HG03280 (cell line): ENCODE results near the gene ATP5F1D.

Experiments
- ATAC-seq: cut with Tn5 transposase; IDR thresholded peaks from one replicate; pipeline ENCODE4 v1.9.1; 2021; ENCODE audit warnings: mild to moderate bottlenecking, moderate library complexity; ENCODE audit not compliant: unreplicated experiment

The ATP5F1D gene

DNA sequence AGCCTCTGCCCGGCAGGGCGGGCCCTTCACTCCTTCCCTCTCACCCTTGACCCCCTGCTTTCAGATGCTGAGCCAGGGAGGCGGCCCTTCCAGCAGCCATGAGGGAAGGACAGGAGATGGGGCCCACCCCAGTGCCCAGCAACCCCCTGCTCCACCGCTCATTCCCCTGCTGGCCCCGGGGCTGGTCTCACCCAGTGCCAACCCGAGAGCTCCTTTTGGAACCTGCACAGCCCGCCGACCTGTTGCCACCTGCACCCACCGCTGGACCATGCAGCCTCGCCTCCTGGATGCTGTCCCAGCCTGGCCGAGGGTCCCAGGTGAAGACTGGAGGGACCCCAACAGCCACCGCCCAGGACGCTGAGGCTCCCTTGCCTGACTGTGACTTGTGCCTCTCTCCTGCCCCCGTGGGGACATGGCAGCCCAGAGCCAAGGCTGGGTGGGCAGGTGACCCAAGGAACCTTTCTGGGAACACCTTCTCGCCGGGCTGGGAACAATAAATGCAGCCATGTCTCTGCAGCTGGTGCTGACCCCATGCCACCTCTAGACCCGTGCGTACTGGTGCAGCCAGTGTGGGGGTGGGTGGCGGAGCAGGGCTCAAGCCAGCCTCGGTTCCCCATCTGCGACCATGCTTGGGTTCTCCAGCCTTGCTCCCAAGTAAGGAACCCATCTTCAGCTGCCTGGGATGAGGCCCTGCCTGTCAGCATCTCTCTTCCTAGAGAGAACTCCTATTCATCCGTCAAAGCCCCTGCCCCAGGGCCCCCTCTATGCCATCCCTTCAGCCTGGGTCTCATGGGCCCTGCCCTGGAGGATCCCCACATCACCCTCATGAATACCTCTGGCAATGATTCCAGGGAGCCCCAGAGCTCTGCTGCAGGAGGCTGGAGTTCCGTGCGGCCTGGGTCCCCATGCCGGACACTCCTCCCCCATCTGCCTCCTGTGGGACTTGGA is 37.4 kb downstream of the ATP5F1D start:
- ATAC-seq: no peak

DNA sequence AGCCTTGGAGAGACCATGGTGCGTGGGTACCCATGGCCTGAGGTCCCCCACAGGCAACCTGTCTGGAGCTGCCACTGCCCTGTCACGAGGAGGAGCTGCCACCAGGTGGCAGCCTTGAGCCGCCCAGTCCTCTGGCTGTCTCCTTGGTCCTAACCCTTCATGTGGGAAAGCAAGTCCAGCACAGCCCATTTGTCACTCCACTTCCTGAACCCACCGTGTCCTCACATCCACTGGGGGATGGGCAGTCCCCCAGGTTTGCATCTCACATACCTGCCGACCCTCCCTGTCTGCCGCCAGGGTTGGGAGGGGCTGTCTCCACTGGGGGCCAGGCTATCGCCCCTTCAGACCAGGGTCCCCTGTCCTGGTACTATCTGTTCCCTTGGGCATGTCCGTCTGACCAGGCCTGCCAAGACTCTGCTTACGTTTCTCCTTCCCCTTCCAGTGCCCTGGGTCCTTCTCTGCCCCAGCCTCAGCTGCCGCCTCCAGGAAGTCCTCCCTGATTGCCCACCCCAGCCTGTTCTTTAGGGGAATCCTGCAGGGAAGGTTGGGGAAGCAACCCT is 38.3 kb downstream of the ATP5F1D start:
- ATAC-seq: no peak

DNA sequence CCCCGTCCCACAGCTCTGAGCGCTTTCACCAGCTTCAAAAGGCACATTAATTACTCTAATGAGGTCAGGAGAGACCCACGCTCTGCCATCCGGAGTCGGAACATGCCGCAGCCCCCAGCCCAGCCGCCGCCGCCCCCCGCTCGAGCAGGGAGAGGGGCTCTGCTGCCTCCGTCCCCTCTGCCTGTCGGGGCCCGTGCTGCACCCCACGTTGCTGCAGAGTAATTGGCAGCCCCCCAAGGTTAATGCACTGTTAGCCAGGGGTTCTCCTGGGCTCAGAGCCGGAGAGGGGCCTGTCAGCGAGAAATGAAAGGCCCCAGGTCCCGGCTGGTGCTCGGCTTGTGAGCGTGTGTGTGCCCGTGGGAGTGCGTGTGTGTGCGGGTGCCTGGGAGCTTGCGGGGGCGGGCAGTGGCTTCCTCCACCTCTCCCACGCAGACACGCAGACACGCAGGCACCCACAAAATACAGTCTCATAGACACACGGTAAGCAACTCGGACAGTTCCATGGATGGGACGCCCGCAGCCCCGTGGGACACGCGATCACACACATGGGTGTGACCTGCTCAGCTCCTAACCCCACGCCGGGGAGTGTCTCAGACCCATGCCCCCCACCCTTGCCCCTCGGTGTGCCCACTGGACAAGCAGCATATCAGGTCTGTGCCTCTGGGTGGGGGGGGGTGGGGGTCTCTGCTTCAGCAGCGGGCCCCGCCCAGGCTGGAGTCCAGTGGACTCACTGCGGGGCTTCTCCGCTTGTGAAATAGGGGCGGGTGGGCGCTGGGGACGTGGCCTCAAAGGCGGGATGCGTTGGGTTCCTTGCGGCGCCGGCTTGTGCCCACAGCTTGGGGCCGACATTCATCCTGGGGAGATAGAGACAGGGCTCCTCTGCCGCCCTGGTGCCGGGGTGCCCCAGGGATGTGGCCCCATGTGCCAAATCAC is 39.4 kb downstream of the ATP5F1D start:
- ATAC-seq: no peak

DNA sequence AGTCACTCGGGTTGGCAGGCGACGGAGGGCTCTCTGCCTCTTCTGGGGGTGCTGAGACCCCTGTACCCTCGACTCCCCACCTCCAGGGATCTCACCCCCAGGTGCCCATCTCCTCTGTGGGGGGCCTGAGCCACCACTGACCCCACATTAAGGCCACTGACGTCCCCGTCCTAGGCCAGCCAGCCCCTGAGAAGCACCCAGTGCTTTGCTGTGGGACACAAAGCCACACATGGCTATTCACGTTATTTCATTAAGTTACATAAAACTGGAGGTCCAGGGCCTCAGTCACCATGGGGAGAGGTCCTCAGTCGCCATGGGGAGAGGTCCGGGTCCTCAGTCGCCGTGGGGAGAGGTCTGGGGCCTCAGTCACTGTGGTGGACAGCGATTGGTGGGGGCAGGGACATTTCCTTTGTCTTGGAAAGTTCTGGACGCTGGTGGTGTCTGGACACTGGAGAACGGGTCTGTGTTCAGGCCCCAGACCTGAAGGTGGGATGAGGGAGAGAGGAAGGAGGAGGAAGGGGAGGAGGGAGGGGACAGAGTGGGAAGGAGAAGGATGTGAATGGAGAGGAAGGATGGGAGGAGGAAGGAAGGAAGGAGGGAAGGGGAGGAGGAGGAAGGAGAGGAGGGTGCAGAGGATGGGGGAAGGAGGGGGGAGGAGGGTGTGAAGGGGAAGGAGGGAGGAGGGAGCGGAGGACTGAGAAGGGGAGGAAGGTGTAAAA is 40.2 kb downstream of the ATP5F1D start:
- no peak for ATAC-seq

DNA sequence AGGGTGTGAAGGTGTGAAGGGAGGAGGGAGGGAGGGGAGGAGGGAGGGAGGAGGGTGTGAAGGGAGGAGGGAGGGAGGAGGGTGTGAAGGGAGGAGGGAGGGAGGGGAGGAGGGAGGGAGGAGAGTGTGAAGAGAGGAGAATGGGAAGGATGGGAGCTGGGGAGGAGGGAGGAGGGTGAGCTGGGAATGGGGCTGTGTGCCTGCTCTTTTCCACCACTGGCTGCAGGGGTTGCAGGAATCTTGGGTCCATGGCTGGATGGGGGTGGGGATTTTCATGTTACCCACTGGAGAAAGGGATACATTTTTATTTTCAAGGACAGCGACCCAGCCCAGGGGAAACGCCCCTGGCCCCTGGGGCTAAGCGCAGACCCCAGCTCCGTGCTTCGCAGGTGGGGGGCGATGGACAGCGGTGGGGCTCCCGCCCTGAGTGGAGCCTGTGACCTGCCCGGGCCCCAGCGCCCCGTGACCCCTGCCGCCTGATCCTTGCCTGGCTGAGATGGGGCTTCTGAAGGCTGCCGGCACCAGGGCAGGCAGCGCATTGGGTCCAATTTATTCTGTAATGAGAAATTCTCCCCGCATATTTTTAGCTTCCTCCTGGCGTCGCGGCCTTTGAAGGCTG is 41.1 kb downstream of the ATP5F1D start:
- no peak for ATAC-seq

DNA sequence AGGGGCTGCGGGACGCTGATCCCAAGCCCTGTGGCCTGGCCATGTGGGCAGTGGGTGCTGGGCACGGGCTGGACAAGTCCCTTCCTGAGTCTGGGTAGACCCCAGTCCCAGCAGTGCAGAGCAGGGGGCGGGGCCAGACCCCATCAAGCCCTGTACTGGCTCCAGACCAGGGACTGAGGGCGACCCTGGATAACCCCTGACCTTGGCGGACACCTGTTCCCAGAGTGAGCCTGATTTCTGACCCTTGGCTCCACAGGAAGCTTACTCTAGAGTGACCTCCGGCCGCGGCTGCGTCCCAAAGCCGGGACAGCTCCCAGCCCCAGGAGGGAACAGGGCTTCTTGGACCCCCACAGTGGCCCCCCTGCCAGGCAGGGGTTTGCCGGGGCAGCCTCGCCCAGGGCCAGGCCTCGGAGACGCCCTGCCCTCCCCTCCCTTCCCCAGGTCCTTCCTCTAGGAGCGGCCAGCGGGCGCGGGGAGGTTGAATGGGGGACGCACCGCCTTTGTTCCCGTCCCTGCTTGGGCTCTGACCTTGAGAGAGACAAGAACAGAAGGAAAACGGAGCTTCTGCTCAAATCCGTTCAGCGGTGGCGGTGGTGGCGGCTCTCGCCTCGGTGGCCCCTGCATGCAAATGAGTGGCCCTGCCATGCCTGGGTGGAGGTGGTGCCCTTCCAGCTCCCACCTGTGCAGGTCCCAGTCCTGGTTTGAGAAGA is 41.8 kb downstream of the ATP5F1D start:
- ATAC-seq: no peak

DNA sequence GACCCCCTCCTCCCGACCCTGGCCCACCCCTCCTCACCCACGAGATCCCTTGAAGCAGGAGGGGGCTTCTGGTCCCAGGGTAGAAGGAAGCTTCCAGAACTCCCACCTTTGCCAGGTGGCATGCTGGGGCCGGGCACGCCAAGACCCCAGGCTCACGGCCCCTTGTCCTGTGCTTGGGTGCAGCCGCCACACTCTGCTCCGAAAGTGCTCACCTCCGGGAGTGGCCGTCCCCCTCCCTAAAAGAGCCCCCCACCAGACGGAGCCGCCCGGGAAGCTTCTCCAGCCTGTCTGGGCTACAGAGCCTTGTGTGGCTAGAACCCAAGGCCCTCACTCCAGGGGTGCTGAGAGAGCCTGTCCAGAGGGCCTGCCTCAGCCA is 42.4 kb downstream of the ATP5F1D start:
- no peak for ATAC-seq

DNA sequence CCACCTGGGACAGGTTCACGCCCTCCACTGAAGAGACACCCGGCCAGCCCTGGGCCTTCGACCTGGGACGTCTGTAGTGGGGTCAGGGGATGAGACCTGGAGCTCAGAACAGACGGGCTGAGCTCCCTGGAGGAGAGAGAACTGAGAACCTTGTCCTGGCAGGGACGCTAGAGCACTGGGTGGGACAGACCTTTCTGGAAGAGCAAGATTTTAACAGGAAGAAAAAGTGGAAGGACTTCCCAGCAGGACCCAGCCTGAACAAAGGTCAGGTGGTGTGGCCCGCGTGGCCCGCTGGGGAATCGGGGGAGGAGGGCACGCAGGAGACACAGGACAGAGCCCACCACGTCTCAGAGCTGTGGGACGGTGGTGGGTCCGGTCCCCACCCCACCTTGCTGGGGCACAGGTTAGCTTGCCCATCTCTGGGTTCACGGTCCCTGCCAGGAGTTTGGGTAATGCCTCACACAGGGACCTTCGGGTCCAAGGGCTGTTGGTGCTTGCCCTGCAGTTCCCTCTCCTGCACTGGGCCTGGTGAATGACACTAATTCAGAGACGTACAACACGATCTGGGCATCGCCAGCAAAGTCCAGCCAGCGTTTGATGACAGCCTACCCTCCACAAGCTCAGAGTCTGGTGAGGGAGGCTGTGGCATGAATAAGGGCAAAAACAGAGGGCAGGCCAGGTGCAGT is 42.9 kb downstream of the ATP5F1D start:
- ATAC-seq: no peak

DNA sequence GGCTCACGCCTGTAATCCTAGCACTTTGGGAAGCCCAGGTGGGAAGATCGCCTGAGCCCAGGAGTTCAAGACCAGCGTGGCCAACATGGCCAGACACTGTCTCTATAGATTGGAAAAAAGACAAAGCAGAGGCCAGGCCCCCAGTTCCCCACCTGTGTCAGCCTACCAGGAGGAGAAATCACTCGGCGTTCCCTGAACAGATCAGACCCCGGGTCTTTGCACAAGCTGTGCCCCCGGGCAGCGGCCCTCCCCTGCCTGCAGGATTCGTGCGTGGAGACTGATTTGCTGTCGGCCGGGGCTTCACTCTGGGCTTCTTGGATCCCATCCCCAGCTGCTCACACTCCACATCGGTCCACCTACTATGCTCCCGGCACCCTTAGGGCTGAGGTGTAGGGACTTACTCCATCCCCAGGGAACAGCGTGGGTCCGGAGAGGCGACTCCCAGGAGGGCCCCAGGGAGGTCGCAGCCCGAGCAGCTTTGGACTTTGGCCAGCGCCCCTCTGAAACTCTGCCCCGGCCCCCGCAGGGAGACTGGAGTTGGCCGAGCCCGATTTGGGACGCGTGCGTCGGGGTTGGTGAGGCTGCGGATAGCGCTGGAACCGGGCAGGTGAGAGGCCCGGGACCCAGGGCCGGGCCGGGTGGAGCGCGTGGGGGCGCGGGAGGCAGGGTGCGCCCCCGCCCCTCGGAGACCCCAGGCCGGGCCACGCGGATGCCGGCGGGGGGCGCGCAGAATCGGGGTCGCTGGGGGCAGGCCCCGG is 43.6 kb downstream of the ATP5F1D start:
- no peak for ATAC-seq

DNA sequence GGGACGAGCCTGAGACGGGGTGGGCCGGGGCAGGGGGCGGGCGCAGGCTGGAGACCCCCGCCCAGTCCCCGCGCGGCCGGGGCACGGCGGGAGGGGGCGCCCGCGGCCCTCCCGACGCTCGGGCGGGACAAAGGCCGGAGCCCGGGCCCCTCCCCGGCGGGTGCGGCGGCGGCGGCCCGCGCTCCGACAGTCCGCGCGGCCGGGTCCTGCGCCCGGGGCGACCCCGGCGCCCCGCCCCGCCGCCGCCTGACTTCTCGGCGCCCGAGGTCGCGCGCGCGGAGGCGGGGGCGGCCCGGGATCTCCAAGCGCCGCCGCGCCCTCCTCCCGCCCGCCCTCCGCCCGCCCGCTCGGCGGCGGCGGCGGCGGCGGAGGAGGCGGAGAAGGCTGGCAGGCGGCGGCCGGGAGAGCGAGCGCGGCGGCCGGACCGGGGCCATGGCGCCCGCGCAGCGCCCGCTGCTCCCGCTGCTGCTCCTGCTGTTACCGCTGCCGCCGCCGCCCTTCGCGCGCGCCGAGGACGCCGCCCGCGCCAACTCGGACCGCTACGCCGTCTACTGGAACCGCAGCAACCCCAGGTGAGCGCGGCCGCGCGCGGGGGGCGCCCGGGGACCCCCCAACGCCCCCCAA is 44.3 kb downstream of the ATP5F1D start, which contains the start of gene EFNA2:
Gene EFNA2, plus strand, starts transcription at position 137 of the 624 bp plus-strand sequence. Its CDS starts 296 bp downstream, at position 433.
- no peak for ATAC-seq

DNA sequence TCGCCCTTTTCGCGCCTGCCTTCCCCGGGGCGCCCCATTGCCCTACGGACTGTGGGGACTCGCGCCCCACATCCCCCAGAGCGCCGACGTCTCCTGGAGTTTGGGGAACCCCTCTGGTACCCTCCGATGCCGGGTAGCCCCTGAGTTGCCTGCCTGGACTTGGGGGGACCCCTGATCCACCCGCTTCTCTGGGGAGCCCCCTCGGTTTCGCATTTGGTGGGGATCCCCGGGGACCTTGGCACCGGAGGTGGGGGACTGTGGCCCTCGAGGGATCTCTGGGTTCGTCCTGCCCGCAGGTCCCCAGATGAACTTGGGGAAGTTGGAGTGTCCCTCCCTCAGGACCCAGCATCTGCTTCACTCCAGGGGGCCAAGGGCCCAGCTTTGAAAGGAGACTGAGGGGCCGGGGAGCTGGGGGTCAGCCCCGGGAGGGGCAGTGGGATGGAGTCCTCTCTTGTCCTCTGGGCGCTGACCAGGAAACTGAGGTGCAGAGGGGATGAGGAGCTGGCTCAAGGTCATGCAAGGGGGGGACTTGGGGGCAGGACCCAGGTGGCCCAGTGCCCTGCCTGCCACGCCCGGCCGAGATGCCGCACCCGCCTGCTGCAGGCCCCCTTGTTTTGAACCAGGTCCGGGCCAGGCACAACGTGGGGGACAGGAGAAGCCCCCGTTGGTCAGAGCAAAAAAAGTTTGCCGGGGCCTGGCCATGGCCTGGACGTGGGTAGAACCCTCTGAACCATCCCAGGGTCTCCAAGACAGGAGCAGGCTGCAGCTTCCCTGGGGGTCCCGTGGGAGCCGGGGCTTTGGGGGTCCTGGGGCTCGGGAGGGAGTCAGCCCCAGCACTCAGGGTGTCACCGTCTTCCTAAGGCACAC is 45.2 kb downstream of the ATP5F1D start:
- no peak for ATAC-seq

DNA sequence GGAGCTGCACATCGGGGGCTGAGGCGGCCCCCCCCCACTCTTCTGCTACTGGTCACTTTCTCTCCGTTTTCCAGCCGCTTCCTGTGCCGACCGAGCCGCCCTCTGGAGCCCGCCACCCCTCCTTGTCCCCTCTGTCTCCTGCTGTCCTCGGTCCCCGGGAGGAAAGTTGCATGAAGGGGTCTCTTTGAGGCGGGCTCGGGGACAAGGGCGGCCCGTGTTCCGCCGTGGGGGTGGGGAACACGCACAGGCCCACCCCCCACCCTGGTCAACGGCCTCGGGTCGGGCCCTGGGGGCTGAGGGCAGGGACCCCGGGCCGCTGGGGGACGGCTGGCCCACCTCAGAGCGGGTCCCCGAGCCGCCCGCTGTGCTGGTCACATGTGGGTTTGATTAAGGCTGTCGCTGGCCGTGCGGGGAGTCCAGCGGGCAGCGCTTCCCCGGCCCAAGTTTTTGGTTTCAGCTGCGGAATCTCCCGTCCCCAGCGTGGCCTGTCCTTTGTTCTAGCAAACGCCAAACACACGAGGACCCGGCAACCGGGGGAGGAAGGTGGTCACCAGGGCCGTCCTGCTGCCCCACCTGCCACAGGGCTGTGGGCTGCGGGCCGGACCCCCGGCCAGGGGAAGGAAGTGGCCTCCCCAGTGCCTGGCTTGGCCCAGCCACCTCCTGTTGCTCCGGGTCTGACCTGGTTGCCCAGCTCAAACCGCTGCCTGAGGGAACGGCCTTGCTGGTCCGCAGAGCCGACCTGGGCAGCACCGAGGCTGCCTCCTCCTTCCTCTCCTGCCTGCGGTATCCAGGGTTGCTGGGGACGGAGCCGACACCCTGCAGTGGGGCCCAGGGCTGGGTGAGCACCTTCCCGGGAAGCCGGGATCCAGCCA is 46.0 kb downstream of the ATP5F1D start:
- ATAC-seq: no peak

DNA sequence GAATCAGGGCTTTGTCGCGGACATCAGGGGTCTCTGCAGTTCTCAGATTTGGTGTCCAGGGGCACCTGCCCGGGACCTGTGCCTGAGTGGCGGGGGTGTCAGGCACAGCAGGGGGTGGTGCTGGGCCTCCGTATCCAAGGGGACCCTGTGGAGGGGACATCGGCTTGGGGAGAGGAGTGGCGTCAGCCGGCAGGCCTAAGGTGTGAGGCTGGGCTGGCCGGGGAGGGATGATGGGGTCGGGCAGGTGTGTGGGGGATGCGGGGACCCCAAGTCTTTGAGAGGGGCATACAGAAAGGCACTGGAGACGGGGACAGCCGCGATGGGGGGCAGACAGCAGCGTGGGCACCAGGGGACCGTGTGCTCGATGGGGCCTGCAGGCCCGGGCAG is 46.7 kb downstream of the ATP5F1D start:
- no peak for ATAC-seq

DNA sequence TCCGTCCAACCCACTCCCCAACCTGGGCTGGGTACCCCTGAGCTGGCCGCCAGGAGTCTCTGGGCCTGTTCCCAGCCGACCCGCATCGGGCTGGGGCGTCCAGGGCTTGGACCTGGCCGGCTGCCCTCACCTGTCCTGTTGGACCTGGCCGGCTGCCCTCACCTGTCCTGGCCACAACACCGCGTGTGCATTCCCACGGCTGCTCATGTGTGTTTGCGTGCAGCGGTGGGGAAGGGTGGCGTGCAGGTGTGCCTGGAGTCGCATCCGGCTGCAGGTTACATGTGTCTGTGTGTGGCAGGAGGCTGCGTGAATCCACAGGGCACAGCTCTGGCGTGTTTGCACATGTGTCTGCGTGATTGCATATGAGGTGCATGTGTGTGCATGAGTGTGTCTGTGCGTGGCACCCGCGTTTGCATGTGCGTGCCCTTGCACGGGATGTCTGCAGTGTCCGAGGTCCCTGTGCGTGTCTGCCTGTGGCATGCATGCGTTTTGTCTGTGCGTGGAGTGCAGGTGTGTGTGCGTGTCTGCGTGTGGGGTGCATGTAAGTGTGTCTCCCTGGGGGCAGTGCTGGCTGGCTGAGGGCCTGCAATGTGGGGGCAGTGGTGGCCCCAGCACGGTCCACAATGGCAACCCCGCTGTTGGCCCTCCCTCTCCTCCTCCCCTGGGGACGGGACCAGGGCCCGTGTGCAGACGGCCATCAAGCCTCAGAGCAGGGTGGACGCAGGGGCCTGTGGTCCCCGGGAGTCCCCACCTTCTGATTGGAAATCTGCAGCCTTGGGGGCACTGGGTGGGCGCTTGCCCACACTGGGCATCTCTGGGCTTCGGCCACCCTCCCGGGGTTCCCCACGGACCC is 47.5 kb downstream of the ATP5F1D start:
- no peak for ATAC-seq

DNA sequence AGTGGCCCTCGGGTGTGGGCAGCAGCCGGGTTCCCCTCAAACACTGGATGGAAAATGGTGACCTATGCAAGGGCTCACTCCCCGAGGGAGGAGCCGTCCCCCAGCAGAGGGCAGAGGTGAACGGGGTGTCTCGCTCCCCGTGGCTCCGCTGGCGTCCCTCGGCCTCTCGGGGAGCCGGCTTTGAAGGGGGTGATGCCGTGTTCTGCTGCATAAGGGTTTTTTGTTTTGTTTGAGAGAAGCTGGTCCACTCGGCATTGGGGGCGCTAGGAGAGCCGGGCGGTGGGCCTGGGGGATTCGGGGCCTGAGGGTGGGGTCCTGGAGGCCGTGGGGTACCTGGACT is 48.1 kb downstream of the ATP5F1D start:
- ATAC-seq: no peak
